HEK293 (cell line): Measurements from ENCODE around the gene VRK2.

ENCODE experiments used
- CTCF ChIP-seq: fragments of 450-650 bp; formaldehyde crosslinking; IDR thresholded peaks from 2 replicates; pipeline ENCODE4 v1.5.1; 2016; ENCODE audit warnings: missing biosample characterization, missing genetic modification characterization
- KLF1 ChIP-seq: fragments of 450-650 bp; formaldehyde crosslinking; IDR thresholded peaks from 2 replicates; pipeline ENCODE4 v1.5.1; 2016; ENCODE audit warnings: missing biosample characterization, missing genetic modification characterization
- KLF10 ChIP-seq: fragments of 450-650 bp; IDR thresholded peaks from 2 replicates; pipeline ENCODE4 v1.5.1; 2018; ENCODE audit warnings: missing biosample characterization, mild to moderate bottlenecking, missing genetic modification characterization
- PATZ1 ChIP-seq: fragments of 450-650 bp; formaldehyde crosslinking; IDR thresholded peaks from 2 replicates; pipeline ENCODE4 v1.5.1; 2016; ENCODE audit warnings: missing biosample characterization, missing genetic modification characterization
- TCF7L2 ChIP-seq: IDR thresholded peaks from 2 replicates; pipeline ENCODE4 v1.6.1; 2011; ENCODE audit warnings: low read depth, mild to moderate bottlenecking, inconsistent platforms, low read length, moderate library complexity, borderline replicate concordance
- ZBTB11 ChIP-seq: fragments of 450-650 bp; formaldehyde crosslinking; conservative IDR thresholded peaks from 2 replicates; pipeline ENCODE4 v1.5.1; 2016; ENCODE audit warnings: low read depth, missing biosample characterization, missing genetic modification characterization
- ZFP37 ChIP-seq: fragments of 450-650 bp; formaldehyde crosslinking; IDR thresholded peaks from 2 replicates; pipeline ENCODE4 v1.5.1; 2016; ENCODE audit warnings: missing biosample characterization, missing genetic modification characterization
- ZNF10 ChIP-seq: fragments of 450-650 bp; formaldehyde crosslinking; IDR thresholded peaks from 2 replicates; pipeline ENCODE4 v1.5.1; 2017; ENCODE audit warnings: missing biosample characterization, missing genetic modification characterization
- ZNF2 ChIP-seq: fragments of 450-650 bp; formaldehyde crosslinking; IDR thresholded peaks from 2 replicates; pipeline ENCODE4 v1.5.1; 2016; ENCODE audit warnings: missing biosample characterization, missing genetic modification characterization
- ZNF274 ChIP-seq, 2 experiments: fragments of 200-500 bp in 1 of 2; fragments of 450-650 bp in 1 of 2; sonication (Bioruptor generic) in 1 of 2; formaldehyde crosslinking in 1 of 2; IDR thresholded peaks; 2 replicates each; pipeline versions ENCODE4 v1.5.1 to v1.6.1; 2014 to 2016; ENCODE audit warnings: borderline replicate concordance in 1 of 2, inconsistent platforms in 1 of 2, low read length in 1 of 2, missing biosample characterization in 1 of 2, missing genetic modification characterization in 1 of 2
- ZNF350 ChIP-seq: fragments of 450-650 bp; formaldehyde crosslinking; IDR thresholded peaks from 2 replicates; pipeline ENCODE4 v1.5.0; 2017; ENCODE audit warnings: missing biosample characterization, mild to moderate bottlenecking, missing genetic modification characterization
- ZNF37A ChIP-seq: fragments of 450-650 bp; IDR thresholded peaks from 2 replicates; pipeline ENCODE4 v1.5.1; 2018; ENCODE audit warnings: missing biosample characterization, missing genetic modification characterization
- ZNF777 ChIP-seq: fragments of 450-650 bp; formaldehyde crosslinking; IDR thresholded peaks from 2 replicates; pipeline ENCODE4 v1.5.1; 2017; ENCODE audit warnings: missing biosample characterization, missing genetic modification characterization, borderline replicate concordance
- ZSCAN18 ChIP-seq: fragments of 450-650 bp; formaldehyde crosslinking; IDR thresholded peaks from 2 replicates; pipeline ENCODE4 v1.5.1; 2016; ENCODE audit warnings: missing biosample characterization, missing genetic modification characterization

- no peak for TF ChIP-seq ZNF777 (tag by site-specific recombination)
- no peak for TF ChIP-seq ZNF274 (IDR thresholded peaks at IDR 0.05; ENCODE audit: low read length)
- no peak for TF ChIP-seq ZNF274 (tag by site-specific recombination; IDR thresholded peaks at IDR 0.05; ENCODE audit: borderline replicate concordance)
- no peak for TF ChIP-seq KLF1 (tag by site-specific recombination)
- no peak for TF ChIP-seq PATZ1 (tag by site-specific recombination)
- no peak for TF ChIP-seq ZNF350 (tag by site-specific recombination)
- no peak for TF ChIP-seq CTCF
- no peak for TF ChIP-seq ZFP37 (tag by site-specific recombination)
- no peak for TF ChIP-seq KLF10 (tag by site-specific recombination)
- TF ChIP-seq ZSCAN18 (tag by site-specific recombination), result no peak
- TF ChIP-seq ZNF2 (tag by site-specific recombination), result no peak
- TF ChIP-seq ZBTB11 (tag by site-specific recombination), result no peak
- TF ChIP-seq ZNF37A (tag by site-specific recombination), result no peak
- TF ChIP-seq TCF7L2, result no peak
- TF ChIP-seq ZNF10 (tag by site-specific recombination), result no peak
Measured at GRCh38 chr2:58109481-58109880, 62.9 kb downstream of the VRK2 start.
